CD4-positive, alpha-beta T cell (primary cell): ENCODE data around the gene EGFL8. TPM values are rescaled to one million over a fixed set of nuclear protein-coding genes. Genes with fewer than 3 reads are reported as not detected.

ENCODE experiments used
- ATAC-seq: fragments of 200-7000 bp; cut with Tn5 transposase; one replicate; pipeline ENCODE4 v1.10.0; 2022; ENCODE audit warnings: mild to moderate bottlenecking; ENCODE audit not compliant: poor library complexity
- CTCF ChIA-PET: fragments of 350-600 bp; sonication (Branson Sonifier 250); formaldehyde crosslinking; loops from one replicate; lab custom pipeline; 2021; ENCODE audit warnings: antibody characterized with exemption, inconsistent platforms; lab: Charles Lee
- POLR2A ChIA-PET: fragments of 350-600 bp; sonication (Branson Sonifier 250); formaldehyde crosslinking; loops from one replicate; lab custom pipeline; 2021; ENCODE audit warnings: antibody characterized with exemption, inconsistent platforms; lab: Charles Lee
- DNase-seq, 14 experiments: peaks; one replicate each; pipeline ENCODE4 v3.0.0-alpha.2; 2013 to 2020; ENCODE audit warnings: mixed read lengths in 2 of 14
- H3K27ac ChIP-seq, 2 donors: one replicate each; pipeline versions ENCODE4 v1.5.1 to v1.7.0; 2013; ENCODE audit warnings: low read length in 2 of 2, low read depth in 1 of 2, mild to moderate bottlenecking in 1 of 2
- H3K27me3 ChIP-seq, 2 experiments: 1 replicate in 1 of 2; 2 replicates in 1 of 2; pipeline versions ENCODE4 v1.6.1 to v1.7.0; 2013; ENCODE audit warnings: low read length in 2 of 2, control low read depth in 1 of 2, mild to moderate bottlenecking in 1 of 2, moderate library complexity in 1 of 2; ENCODE audit not compliant: insufficient read depth in 2 of 2, control insufficient read depth in 1 of 2
- H3K36me3 ChIP-seq: one replicate; pipeline ENCODE4 v1.6.1; 2013; ENCODE audit warnings: low read length, control low read depth; ENCODE audit not compliant: insufficient read depth
- H3K4me1 ChIP-seq: one replicate; pipeline ENCODE4 v1.6.1; 2013; ENCODE audit warnings: low read length, control low read depth; ENCODE audit not compliant: insufficient read depth
- H3K4me3 ChIP-seq: one replicate; pipeline ENCODE4 v1.5.1; 2013; ENCODE audit warnings: mild to moderate bottlenecking, low read length, moderate library complexity
- H3K9me3 ChIP-seq, 2 experiments: 1 replicate in 1 of 2; 2 replicates in 1 of 2; pipeline versions ENCODE4 v1.6.1 to v1.7.0; 2013; ENCODE audit warnings: low read length in 2 of 2, mild to moderate bottlenecking in 2 of 2, control low read depth in 1 of 2, moderate library complexity in 1 of 2; ENCODE audit not compliant: control insufficient read depth in 1 of 2, insufficient read depth in 1 of 2
- H3K27ac Mint-ChIP-seq: one replicate; pipeline ENCODE4 v1.8.0; 2020; ENCODE audit warnings: mixed read lengths
- H3K27me3 Mint-ChIP-seq: one replicate; pipeline ENCODE4 v1.8.0; 2021; ENCODE audit warnings: mixed read lengths
- H3K36me3 Mint-ChIP-seq: one replicate; pipeline ENCODE4 v1.8.0; 2021; ENCODE audit warnings: low read depth, mixed read lengths
- H3K4me1 Mint-ChIP-seq: one replicate; pipeline ENCODE4 v1.8.0; 2021; ENCODE audit warnings: low read depth, mixed read lengths
- H3K4me3 Mint-ChIP-seq: one replicate; pipeline ENCODE4 v1.8.0; 2020; ENCODE audit warnings: mild to moderate bottlenecking, mixed read lengths
- H3K9me3 Mint-ChIP-seq: one replicate; pipeline ENCODE4 v1.8.0; 2020; ENCODE audit warnings: mixed read lengths
- CTCF ChIP-seq: fragments of 200-600 bp; IDR thresholded peaks from one replicate; pipeline ENCODE4 v1.8.0; 2022; ENCODE audit warnings: antibody characterized with exemption, mild to moderate bottlenecking
- intact Hi-C, 2 experiments: fragments of 100-400 bp; cut with DNase I in 1 of 2; cut with micrococcal nuclease in 1 of 2; formaldehyde crosslinking; loops; one replicate each; pipeline versions ENCODE4 v1.15.1 to v1.9.0; 2023 to 2025; cut with DNase I, micrococcal nuclease
- total RNA-seq, 174 experiments: library from RNA in 2 of 174; stranded (reverse) in 2 of 174; gene quantifications; one replicate each; pipeline ENCODE4 v1.2.3 and lab custom pipeline; 2021 to 2026

EGFL8 gene
- total RNA-seq, 2 experiments from 2014 or later: 13.1 to 13.8 TPM

- H3K27me3 ChIP-seq: no peaks in the 10 kb centered on the region
- peak overlapping the region; percentile 63 to 77 for H3K27ac ChIP-seq
- intact Hi-C loops: loop anchor here in 1 of 2 experiments (5.0 to 10.0 kb wide), 2 partner anchors 170 to 727 kb away; partner anchors contain the start of genes NELFE, PSMB9, SKIC2 and TAP1
Measured at GRCh38 chr6:32127409-32127716, 37.0 kb upstream of the EGFL8 start.

GRCh38 chr6:32127717-32128592 is 36.4 kb upstream of the EGFL8 start, which contains the start of gene ATF6B:
ATF6B (minus strand) TSS chr6:32128246; CDS start chr6:32128207, 39 bp downstream.
- DNase-seq (peak; percentile 88 to 100 (median 96)), ATAC-seq (peak; percentile 93)
- intact Hi-C loops: loop anchor here in 1 of 2 experiments (5.0 to 10.0 kb wide), 2 partner anchors 171 to 727 kb away; partner anchors contain the start of genes NELFE, PSMB9, SKIC2 and TAP1
- peaks cover 52% of the 10 kb centered on the region for H3K4me1 Mint-ChIP-seq
- H3K36me3 ChIP-seq: peaks cover 38% of the 10 kb centered on the region
- no peaks in the 10 kb centered on the region for H3K9me3 Mint-ChIP-seq
- H3K36me3 Mint-ChIP-seq: peaks cover 47% of the 10 kb centered on the region
- no peaks in the 10 kb centered on the region for H3K9me3 ChIP-seq
- H3K27ac ChIP-seq: peak within 1 kb of the TSS; percentile 63 to 77
- ChIA-PET CTCF (interaction anchor here (0.7 to 2.1 kb wide), 3 partner anchors 10 to 40 kb away, joined by 3 to 11 read pairs (median 5); no protein-coding TSS in a partner anchor), POLR2A (interaction anchor here (0.6 to 5.6 kb wide), 20 partner anchors 10 to 1149 kb away, joined by 3 to 48 read pairs (median 6); partner anchors contain the start of genes AGPAT1, B3GALT4, BAG6 and DDX39B)
- peak within 1 kb of the TSS; percentile 81 for H3K4me3 ChIP-seq
- TF ChIP-seq CTCF: no peak
- H3K27me3 ChIP-seq: no peaks in the 10 kb centered on the region
- H3K27me3 Mint-ChIP-seq: no peaks in the 10 kb centered on the region
- H3K27ac Mint-ChIP-seq: peak within 1 kb of the TSS; percentile 90
- H3K4me1 ChIP-seq: peaks cover 50% of the 10 kb centered on the region
- peak within 1 kb of the TSS; percentile 99 for H3K4me3 Mint-ChIP-seq

More at GRCh38 chr6:32127409-32127716, 37.0 kb upstream of the EGFL8 start:
- H3K4me1 Mint-ChIP-seq: peaks cover 52% of the 10 kb centered on the region
- TF ChIP-seq CTCF: no peak
- Histone ChIP-seq H3K36me3 (peaks cover 40% of the 10 kb centered on the region), H3K4me3 (peak overlapping the region; percentile 81), H3K4me1 (peaks cover 50% of the 10 kb centered on the region), H3K9me3 (no peaks in the 10 kb centered on the region)
- ChIA-PET POLR2A (interaction anchor here (1.1 to 5.6 kb wide), 14 partner anchors 10 to 845 kb away, joined by 3 to 48 read pairs (median 7); partner anchors contain the start of genes AGPAT1, BAG6, DDX39B and DXO), CTCF (interaction anchor here (1.1 to 2.1 kb wide), 2 partner anchors 9 to 40 kb away, joined by 3 to 11 read pairs; no protein-coding TSS in a partner anchor)
- DNase-seq (no peak), ATAC-seq (no peak)
- H3K27ac Mint-ChIP-seq: peak overlapping the region; percentile 90
- H3K9me3 Mint-ChIP-seq: no peaks in the 10 kb centered on the region
- H3K4me3 Mint-ChIP-seq: peak overlapping the region; percentile 99
- H3K36me3 Mint-ChIP-seq: peaks cover 52% of the 10 kb centered on the region
- H3K27me3 Mint-ChIP-seq: no peaks in the 10 kb centered on the region

GRCh38 chr6:32128751-32129296 is 35.6 kb upstream of the EGFL8 start:
- POLR2A ChIA-PET: interaction anchor here (0.6 to 5.6 kb wide), 21 partner anchors 11 to 1148 kb away, joined by 3 to 48 read pairs (median 6); partner anchors contain the start of genes ABHD16A, AGPAT1, B3GALT4 and BAG6
- peak overlapping the region; percentile 90 for H3K27ac Mint-ChIP-seq
- CTCF ChIA-PET: interaction anchor here (1.2 to 2.1 kb wide), 3 partner anchors 10 to 49 kb away, joined by 3 to 11 read pairs (median 6); no protein-coding TSS in a partner anchor
- DNase-seq (peak in 1 of 14 experiments; percentile 43), ATAC-seq (no peak)
- H3K27me3 Mint-ChIP-seq: no peaks in the 10 kb centered on the region
- peaks cover 38% of the 10 kb centered on the region for H3K36me3 Mint-ChIP-seq
- peak overlapping the region in 1 of 2 donors; percentile 32 for H3K27ac ChIP-seq
- peaks cover 30% of the 10 kb centered on the region for H3K36me3 ChIP-seq
- no peaks in the 10 kb centered on the region for H3K9me3 ChIP-seq
- H3K4me3 ChIP-seq: no peak overlapping the region
- peak overlapping the region; percentile 99 for H3K4me3 Mint-ChIP-seq
- H3K9me3 Mint-ChIP-seq: no peaks in the 10 kb centered on the region
- no peaks in the 10 kb centered on the region for H3K27me3 ChIP-seq
- intact Hi-C loops: loop anchor here in 1 of 2 experiments (1.0 to 10.0 kb wide), 3 partner anchors 67 to 726 kb away; partner anchors contain the start of genes NELFE, PSMB9, SKIC2 and TAP1
- H3K4me1 Mint-ChIP-seq: peaks cover 52% of the 10 kb centered on the region
- peaks cover 45% of the 10 kb centered on the region for H3K4me1 ChIP-seq
- no peak for TF ChIP-seq CTCF
